Duodenal mucosa (tissue), 2 donors: ENCODE results near the gene KDM2B.

Source experiments
- H3K27ac ChIP-seq: one replicate; pipeline ENCODE4 v1.7.0; 2013; ENCODE audit warnings: low read depth, low read length
- H3K27me3 ChIP-seq, 2 donors: one replicate each; pipeline ENCODE4 v1.7.0; 2013; ENCODE audit warnings: low read length in 2 of 2, control low read depth in 1 of 2; ENCODE audit not compliant: insufficient read depth in 2 of 2, control insufficient read depth in 1 of 2
- H3K36me3 ChIP-seq, 2 donors: one replicate each; pipeline ENCODE4 v1.7.0; 2013; ENCODE audit warnings: low read length in 2 of 2, control low read depth in 1 of 2; ENCODE audit not compliant: insufficient read depth in 2 of 2, control insufficient read depth in 1 of 2
- H3K4me1 ChIP-seq, 2 donors: one replicate each; pipeline ENCODE4 v1.7.0; 2013; ENCODE audit warnings: low read length in 2 of 2, control low read depth in 1 of 2; ENCODE audit not compliant: insufficient read depth in 2 of 2, control insufficient read depth in 1 of 2
- H3K4me3 ChIP-seq, 2 donors: one replicate each; pipeline ENCODE4 v1.7.0; 2013; ENCODE audit warnings: low read length in 2 of 2, low read depth in 1 of 2
- H3K9ac ChIP-seq, 2 donors: one replicate each; pipeline ENCODE4 v1.7.0; 2013; ENCODE audit warnings: low read length in 2 of 2, low read depth in 1 of 2
- H3K9me3 ChIP-seq, 2 donors: one replicate each; pipeline ENCODE4 v1.7.0; 2013; ENCODE audit warnings: low read length in 2 of 2, control low read depth in 1 of 2; ENCODE audit not compliant: control insufficient read depth in 1 of 2

Gene KDM2B

DNA sequence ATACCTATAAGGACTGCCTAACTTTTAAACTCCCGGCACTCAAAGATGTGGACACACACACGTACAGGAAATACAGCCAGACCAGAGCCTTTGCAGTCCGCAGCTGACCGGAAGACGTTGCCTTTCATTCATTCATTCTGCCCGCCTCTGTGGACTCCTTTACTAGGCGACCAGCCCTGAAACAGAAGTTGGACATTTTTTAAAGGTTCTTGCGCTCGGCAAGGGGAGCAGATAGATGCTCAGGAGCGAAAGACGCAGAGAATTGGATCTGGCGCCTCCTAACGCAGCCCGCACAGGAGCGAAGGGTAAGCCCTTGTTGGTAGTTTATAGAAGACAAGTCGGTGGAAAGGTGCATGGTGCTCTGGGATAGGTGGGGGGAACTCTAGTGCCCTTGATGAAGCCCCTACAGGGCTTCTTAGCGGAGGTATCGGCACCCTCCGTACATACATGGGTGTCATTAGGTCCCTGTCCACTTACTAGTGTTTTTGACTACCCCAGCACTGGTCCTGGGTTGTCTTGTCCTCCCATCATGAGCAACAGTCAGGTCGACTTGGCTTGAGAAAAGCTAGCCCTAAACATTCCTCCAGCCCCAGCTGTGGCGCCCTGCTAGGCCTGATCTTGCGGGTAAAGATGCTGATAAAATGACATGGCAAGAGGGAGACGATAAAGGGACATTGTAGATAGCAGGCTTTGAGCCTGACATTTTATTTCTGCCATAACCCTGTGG lies at the start of gene KDM2B:
KDM2B (minus strand) TSS at position 65 of the 727 bp plus-strand sequence. CDS start 112 bp downstream, outside the sequence.
- Histone ChIP-seq H3K9ac (peak within 1 kb of the TSS; percentile 61 to 74), H3K9me3 (no peaks in the 10 kb centered on the region), H3K27me3 (no peaks in the 10 kb centered on the region), H3K27ac (peak within 1 kb of the TSS; percentile 47), H3K4me3 (peak within 1 kb of the TSS; percentile 67 to 74), H3K36me3 (no peaks in the 10 kb centered on the region), H3K4me1 (peaks cover 36 to 44% of the 10 kb centered on the region in 2 donors)

GRCh38 chr12:121628536-121628935 lies 47.7 kb upstream of the KDM2B start:
- peak overlapping the region; percentile 83 to 88 for H3K4me3 ChIP-seq
- peaks cover 6 to 7% of the 10 kb centered on the region in 2 donors for H3K36me3 ChIP-seq
- H3K27ac ChIP-seq = peak overlapping the region; percentile 92
- no peaks in the 10 kb centered on the region for H3K9me3 ChIP-seq
- H3K4me1 ChIP-seq = peaks cover 54 to 60% of the 10 kb centered on the region in 2 donors
- H3K27me3 ChIP-seq = no peaks in the 10 kb centered on the region
- H3K9ac ChIP-seq = peak overlapping the region; percentile 87 to 93

- Histone ChIP-seq H3K9ac (peak overlapping the region; percentile 87 to 93), H3K4me1 (peaks cover 51 to 57% of the 10 kb centered on the region in 2 donors), H3K27me3 (no peaks in the 10 kb centered on the region), H3K27ac (peak overlapping the region; percentile 92), H3K4me3 (peak overlapping the region; percentile 83 to 88), H3K36me3 (peaks cover 6% of the 10 kb centered on the region in 2 donors), H3K9me3 (no peaks in the 10 kb centered on the region)
These were observed 47.2 kb upstream of the KDM2B start for GRCh38 chr12:121628037-121628436.

DNA sequence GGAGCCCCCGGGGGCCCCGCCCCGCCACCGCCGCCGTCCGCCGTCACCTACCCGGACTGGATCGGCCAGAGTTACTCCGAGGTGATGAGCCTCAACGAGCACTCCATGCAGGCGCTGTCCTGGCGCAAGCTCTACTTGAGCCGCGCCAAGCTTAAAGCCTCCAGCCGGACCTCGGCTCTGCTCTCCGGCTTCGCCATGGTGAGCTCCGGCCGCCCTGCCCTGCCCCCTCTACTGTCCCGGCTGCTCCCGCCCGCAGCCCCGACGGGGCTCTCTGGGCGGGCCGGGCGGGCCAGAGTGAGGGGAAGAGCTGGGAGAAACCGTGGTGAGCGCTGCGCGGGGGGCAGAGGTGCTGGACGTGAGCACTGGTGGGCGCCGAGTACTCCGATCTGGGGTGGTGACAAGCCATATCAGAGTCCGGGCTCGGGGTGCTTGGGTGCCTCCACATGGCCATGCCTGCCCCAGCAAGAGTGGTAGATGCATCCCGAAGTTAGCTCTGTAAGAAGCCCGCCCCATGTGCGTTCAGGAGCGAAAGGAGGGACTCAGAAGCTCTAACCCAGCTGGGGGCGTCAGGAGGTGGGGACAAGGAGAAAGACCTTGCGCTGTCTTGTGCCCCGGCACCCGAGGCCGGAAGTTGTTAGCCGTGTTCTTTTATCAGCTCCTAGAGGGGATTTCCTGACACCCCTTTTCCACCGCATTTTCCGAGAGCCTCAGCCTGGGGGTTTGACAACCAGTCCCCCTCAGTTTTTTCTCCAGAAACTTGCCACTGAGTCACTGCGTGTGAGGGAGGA lies 46.2 kb upstream of the KDM2B start:
- Histone ChIP-seq H3K4me3 (peak overlapping the region; percentile 83 to 88), H3K4me1 (peaks cover 41 to 47% of the 10 kb centered on the region in 2 donors), H3K27me3 (no peaks in the 10 kb centered on the region), H3K27ac (peak overlapping the region; percentile 92), H3K9me3 (no peaks in the 10 kb centered on the region), H3K9ac (peak overlapping the region; percentile 87 to 93), H3K36me3 (peaks cover 4 to 6% of the 10 kb centered on the region in 2 donors)

DNA sequence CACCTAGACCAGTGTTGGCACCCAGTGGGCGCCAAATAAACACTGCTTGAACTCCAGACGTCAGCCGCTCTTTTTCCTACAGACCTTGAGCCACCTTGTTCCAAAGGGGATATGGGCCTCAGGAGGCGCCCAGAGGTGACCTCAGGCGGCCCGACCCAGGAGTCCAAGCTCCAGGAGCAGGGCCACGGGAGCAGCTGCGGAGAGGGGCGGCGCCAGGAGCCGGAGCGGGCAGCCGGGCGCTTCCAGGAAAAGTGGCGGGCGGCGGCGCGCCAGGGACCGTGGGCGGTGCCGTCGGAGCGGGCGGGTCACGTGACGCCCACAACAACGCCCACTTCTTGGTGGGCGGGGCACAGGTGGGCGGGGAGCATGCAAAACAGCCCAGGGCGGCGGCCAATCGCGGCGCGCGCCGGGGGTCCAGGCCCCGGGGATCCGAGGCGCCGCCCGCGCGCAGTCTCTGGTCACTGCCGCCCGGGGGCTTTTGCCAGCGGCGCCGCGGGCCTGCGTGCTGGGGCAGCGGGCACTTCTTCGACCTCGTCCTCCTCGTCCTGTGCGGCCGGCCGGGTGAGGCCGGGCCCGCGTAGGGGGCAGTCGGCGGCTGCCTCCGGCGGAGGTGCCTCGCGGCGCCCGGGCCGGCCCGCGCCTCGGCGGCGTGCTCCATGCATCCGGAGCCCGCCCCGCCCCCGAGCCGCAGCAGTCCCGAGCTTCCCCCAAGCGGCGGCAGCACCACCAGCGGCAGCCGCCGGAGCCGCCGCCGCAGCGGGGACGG lies 45.4 kb upstream of the KDM2B start, which contains the start of gene ORAI1:
ORAI1 (plus strand) TSS at position 444 of the 766 bp plus-strand sequence.
- no peaks in the 10 kb centered on the region for H3K27me3 ChIP-seq
- H3K9ac ChIP-seq = peak within 1 kb of the TSS; percentile 87 to 93
- peaks cover 37 to 41% of the 10 kb centered on the region in 2 donors for H3K4me1 ChIP-seq
- H3K27ac ChIP-seq = peak within 1 kb of the TSS; percentile 92
- peaks cover 3 to 4% of the 10 kb centered on the region in 2 donors for H3K36me3 ChIP-seq
- H3K4me3 ChIP-seq = peak within 1 kb of the TSS; percentile 83 to 88
- H3K9me3 ChIP-seq = no peaks in the 10 kb centered on the region

- no peaks in the 10 kb centered on the region for H3K27me3 ChIP-seq
- H3K4me1 ChIP-seq = peaks cover 6% of the 10 kb centered on the region in 2 donors
- no peak overlapping the region for H3K9ac ChIP-seq
- H3K9me3 ChIP-seq = no peaks in the 10 kb centered on the region
- H3K36me3 ChIP-seq = no peaks in the 10 kb centered on the region
- no peak overlapping the region for H3K27ac ChIP-seq
- no peak overlapping the region for H3K4me3 ChIP-seq
These were observed 39.6 kb upstream of the KDM2B start for GRCh38 chr12:121620333-121620891.

GRCh38 chr12:121618659-121619233 lies 37.9 kb upstream of the KDM2B start:
- Histone ChIP-seq H3K4me3 (no peak overlapping the region), H3K9me3 (no peaks in the 10 kb centered on the region), H3K36me3 (no peaks in the 10 kb centered on the region), H3K27ac (no peak overlapping the region), H3K4me1 (no peaks in the 10 kb centered on the region), H3K27me3 (no peaks in the 10 kb centered on the region), H3K9ac (no peak overlapping the region)

- Histone ChIP-seq H3K27ac (no peak overlapping the region), H3K4me1 (peaks cover 4 to 11% of the 10 kb centered on the region in 2 donors), H3K36me3 (no peaks in the 10 kb centered on the region), H3K9ac (no peak overlapping the region), H3K4me3 (no peak overlapping the region), H3K27me3 (no peaks in the 10 kb centered on the region), H3K9me3 (no peaks in the 10 kb centered on the region)
These were observed 34.1 kb upstream of the KDM2B start for GRCh38 chr12:121614872-121615467.

DNA sequence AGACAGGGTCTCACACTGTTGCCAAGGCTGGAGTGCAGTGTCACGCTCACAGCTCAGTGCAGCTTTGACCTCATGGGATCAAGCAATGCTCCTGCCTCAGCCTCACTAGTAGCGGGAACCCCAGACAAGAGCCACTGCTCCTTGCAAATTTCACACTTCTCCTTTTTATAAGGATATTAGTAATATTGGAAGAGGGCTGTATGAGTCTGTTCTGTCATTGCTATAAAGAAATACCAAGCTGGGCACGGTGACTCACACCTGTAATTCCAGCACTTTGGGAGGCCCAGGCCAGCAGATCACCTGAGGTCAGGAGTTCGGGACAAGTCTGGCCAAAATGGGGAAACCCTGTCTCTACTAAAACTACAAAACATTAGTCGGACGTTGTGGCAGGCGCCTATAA lies 32.6 kb upstream of the KDM2B start:
- Histone ChIP-seq H3K27ac (no peak overlapping the region), H3K36me3 (no peaks in the 10 kb centered on the region), H3K4me3 (no peak overlapping the region), H3K9ac (no peak overlapping the region), H3K27me3 (no peaks in the 10 kb centered on the region), H3K9me3 (no peaks in the 10 kb centered on the region), H3K4me1 (peaks cover 4 to 13% of the 10 kb centered on the region in 2 donors)
